ENCODE measurements around the gene CISTR. TPM values are rescaled to one million over a fixed set of nuclear protein-coding genes. Genes with fewer than 3 reads are reported as not detected.

CISTR gene
- total RNA-seq, 1 donor from 2014 or later: not detected

DNA sequence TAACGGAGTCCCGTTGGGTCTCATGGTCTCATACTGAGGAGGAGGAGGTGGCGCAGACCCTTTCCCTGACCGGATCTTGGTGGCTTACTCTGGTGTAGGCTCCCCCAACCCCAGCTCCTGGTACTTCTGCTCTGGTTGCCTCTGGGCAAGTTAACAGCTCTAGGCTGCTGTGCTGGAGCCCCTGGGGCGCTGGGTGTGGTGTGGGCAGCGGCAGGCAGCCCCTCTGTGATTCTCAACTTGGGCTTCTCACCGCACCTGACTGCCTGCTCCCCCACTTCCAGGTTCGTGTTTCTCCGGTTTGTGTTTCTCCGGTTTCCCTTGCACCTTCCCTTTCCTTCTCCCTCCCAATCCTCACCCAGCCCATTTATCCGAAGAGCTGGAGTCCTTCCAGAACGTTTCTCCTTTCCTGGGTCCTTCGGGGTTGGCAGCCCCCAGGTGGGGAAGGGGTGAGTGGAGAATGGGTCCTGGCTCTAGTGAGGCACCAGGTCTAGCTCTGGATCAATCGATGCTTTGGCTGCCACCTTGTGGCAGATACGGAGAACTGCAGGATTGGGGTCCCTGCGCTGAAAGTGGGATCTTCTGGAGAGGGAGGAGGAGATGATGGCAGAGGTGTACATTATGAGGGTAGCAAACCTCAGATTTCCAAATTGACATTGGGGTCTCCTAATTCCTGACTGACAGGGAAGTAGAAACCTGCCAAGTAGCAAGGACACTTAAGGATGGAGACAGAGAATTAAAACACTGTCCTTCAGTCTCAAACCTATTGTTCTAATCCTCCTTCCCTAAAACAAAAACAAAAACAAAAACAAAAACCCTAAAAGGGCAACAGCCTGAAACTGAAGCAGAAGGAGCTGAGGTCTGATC lies 8.3 kb downstream of the CISTR start:
- peak; percentile 76 for DNase-seq

DNA sequence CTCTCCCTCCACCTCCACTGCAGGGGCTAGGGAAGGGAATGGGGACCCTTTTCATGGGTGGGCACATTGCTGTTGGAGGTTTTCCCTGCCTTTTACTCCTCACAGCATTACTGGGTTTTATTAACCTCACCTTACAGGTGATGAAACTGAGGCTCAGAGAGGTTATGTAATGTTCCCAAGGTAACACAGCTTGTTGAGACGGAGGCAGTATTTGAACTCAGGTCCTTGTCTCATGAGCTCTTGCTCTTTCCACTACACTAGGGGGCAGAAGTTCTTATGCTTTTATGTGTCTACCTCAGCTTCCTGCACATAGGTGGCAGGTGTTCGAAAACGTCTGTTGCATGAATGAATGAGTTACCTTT lies 11.7 kb downstream of the CISTR start:
- DNase-seq: no peak

DNA sequence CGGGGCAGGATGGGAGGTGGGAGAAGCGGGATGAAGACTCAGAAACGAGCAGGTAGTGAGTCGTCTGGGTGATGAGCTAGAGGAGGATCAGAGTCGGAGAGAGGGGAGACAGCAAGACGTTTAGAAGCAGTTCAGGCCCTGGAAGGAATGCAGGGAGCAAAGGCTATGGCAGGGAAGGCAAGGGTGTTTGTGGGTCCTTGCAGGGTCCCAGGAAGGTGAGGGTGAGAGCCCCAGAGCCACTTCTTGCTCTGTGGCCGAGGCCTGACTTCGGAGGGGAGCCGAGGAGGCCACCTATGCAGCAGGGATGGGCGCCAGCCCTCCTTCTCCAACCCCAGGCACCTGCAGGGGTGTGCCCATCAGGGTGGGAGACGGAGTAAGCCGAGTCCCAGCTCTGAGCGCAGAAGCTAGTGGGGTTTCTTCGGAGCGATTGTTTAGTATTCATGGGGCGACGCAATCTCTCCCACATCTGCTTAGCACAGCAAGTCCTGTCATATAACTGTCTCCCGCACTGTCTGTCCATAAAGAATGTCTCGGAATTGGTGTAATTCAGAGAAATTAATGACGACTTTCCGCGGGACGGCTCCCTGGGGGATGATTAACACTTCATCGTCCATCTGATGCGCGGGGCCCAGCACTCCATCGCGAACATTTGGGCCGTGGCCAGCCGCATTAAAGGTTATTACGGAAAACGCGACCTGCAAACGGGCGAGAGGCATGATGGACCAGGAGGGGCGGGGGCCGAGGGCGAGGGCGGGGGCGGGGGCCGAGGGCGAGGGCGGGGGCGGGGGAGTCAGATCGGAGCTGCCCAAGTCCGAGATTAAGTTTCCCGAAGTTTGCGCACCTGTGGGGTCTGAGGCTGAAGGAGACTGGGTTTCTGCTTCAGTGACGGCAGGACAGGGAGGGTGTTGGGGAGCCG lies 12.3 kb downstream of the CISTR start:
- DNase-seq: no peak

DNA sequence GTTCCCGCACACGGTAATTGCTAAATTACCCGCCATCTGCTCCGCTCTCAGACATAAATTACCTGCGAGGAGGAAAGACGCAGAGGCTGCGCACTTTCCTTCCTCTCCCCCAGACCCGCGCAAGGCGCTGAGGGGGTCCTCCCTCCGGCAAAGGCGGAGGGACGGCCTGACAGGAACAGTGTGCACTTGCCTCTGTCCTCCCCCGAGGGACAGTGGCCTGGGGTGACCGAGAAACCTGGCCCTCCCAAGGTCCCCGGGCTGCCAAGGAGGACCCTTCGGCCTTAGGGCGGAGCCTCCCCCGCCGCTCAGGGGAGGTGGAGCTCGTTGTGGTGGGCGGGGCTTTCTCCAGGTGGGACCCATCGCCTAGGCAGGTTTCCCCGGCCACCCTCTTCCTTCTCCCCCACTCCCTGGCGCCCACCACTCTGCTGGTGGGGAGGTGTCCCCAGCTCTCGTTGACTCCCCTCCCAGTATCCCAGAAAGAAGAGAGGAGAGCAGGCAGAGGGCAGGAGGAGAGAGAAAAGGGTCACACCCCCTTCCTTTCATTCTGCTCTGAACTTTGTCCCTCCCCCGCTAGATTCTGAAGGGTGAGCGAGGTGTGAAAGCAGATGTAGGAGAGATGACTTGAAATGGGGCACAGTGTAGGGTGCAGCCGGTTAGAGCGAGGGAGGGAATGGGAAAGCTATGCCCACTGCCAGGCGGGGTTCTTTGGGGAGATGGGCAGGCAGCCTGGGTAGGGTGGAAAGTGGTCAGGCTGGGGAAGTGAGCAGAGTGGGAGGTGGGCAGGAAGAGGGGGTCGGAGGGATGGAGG lies 13.2 kb downstream of the CISTR start:
- no peak for DNase-seq

DNA sequence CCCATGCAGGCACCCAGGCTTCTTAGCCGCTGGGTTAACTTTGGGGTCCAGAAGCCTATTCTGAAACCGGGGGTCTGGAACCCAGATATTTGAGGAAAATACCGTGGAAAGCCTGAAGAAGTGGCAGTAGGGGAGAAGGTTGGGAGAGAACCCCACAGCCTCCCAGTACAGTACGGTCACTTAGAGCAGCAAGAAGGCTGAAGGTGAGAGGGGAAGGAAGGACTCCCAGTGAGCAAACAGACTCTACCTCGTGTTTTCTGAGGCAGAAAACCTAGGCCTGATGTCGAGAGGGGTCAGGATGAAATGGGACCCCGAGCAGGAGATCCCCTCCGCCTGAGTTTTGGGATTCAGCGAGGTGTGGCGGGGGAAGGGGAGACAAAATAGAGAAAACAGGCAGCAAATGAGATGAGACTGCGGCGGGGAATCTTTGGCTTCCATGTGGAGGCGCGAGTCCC lies 13.8 kb downstream of the CISTR start:
- DNase-seq: no peak

DNA sequence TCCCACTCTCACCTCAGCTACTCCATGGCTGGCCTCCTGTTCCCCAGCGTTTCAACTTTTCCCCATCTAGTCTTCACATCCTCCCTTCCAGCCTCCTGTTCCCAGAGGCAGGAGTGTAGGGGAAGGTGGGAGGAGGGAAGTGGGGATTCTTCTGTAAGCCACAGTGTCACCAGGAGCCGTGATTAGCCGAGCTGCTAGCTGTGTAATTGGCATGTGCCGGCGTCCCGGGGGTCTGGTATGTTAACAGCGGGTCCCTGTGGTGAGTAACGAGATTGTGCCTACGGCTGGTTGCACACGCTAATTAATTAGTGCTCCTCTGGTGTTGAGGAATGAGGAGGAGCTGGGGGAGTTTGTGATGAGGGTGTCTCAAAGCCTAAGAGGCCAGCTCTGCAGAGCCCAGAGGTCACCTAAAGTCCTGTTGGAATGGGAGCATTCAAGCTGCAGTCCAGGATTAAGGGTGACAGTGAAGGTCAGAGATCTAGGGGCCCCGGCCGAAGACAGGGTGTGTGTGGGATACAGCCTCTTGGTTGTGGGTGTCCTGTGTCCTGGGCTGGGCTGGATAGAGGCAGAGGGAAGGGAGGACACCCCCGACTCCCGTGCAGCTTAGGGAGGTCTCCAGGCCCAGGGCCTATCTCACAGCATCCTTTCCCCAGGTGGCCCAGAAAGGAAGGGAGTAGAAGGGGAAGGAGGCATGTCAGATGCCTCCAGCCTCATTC lies 14.5 kb downstream of the CISTR start:
- DNase-seq: no peak

DNA sequence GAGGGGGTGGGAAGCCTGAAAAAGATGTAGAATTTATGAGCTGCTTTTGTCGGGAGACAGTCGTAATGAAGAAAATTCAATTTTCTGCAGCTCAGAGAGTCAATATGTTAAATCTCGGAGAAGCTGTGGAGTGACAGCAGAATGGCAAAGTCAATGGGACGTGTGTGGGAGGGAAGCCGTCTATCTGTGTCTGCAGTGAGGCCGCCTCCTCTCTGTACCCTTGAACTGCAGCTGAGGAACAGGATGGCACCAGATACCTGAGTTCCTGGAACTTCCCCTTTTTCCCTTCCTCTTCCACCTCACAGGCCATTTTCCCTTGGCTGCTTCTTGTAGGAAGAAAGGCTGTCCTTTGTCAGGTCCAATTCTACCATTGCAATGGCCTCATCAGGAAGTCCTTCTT lies 15.2 kb downstream of the CISTR start:
- DNase-seq: no peak

DNA sequence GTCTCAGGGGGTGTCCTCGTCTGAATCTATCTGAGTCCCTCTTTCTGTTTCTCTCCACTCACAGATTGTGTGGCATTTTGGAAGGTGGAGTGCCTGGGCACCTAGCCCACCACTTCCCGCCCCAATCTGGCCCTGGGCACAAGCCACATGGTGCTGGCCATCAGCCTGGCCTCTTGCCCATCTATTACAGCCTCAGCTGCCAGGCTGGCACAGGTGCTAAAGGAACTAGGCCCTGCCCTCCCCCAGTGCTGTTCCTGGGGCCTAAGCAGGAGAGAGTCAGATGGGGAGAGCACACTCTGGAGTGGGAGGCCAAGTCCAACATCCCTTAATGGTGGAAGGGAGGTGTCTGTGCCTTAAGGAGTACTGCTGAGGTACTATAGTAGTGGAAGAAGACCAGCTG lies 16.2 kb downstream of the CISTR start:
- DNase-seq: no peak

DNA sequence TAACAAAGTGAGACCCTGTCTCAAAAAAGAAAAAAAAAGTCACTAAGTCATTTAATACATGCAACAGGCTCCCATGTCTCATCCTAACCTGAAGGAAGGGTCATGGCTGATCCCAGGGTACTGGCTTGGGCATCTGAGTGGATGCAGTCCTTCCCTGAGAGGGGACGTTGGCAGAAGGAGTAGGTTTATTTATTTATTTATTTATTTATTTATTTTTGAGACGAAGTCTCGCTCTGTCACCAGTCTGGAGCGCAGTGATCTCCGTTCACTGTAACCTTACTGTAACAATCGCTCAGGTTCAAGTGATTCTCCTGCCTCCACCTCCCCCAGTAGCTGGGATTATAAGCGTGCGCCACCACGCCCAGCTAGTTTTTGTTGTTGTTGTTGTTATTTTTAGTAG lies 17.4 kb downstream of the CISTR start:
- DNase-seq: no peak

DNA sequence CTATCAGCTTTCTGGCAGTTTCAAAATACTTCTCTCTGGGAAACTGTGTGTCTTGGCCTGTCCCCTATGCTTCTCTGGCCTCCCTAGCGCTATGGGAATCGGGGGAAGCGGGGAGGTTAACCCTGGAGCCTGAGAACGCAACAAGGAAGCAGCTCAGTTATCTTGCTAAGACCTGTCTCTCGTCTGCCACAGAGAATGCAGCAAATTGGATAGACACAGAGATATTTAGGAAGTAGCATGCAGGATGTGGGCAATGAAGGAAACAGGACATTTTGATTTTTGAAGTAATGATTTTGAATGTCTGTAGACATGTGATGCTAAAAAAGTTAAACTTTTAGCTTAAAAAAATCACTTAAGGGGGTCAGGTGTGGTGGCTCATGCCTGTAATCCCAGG lies 18.0 kb downstream of the CISTR start:
- no peak for DNase-seq

DNA sequence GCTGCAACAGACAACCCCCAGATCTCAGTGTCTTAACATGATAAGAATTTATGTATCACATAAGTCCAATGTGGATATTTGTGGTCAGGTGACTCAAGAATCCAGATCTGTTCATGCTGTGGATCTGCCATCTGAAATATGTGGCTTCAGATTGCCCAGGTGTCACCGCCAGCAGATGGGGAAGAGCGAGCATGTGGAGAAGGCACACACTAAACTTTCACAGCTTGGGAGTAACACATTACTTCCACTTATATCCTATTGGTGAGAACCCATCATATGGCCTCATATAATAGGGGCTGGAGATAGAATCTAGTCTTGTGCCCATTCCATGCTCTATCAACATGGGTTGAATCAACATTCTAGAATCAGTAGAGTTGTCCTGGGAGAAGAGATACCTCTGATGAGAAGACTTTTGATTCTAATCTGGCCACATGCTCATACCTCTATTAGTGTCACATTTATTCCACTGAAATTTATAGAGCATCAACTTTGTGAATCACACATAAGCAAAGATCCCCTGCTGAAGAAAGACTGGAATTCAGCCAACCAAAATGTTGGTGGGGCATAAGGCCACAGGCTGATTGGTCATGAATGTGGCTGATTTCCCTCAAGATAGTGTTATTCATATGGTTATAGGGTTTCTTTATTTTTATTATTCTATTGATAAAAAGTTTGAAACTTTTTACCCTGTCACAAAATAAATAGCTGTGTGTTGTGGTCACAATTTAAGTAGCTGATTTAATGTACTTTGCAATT lies 18.6 kb downstream of the CISTR start:
- peak; percentile 23 for DNase-seq

DNA sequence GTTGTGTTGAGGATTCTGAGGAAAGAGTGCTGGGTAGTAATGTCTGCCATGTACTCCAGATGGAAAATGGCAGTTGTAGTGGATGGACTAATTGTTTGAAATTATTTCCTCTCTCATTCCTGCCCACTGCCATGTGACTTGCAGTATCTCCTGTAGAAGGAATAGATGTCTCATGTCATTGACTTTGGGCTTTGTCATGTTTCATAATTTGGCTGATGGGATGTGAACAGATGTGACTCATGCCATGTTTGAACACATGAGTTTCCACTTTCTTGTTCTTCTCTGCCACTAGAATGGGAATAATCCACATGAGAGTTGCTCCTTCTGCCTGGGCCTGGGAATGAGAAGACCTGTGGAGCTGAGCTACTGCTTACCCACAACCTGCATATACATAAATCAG lies 22.1 kb downstream of the CISTR start:
- DNase-seq: no peak

DNA sequence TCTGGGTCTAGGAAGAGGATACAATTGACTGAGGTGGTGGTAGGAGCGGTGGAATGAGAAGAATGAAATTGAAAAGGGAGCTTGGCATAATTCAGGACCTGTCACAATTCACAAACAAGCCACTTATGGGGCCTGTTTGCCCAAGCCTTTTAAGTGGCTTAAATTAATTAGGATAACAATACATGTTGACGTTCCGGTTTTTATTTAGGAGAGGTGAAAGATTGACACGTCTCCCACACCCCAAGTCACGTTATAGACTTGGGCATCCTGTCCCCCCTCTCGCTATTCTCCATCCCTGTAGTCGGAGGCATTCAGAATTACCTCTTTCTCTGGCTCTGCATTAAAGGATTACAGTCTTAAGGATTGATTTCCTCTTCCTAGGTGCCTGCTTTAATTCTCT lies 23.6 kb downstream of the CISTR start:
- DNase-seq: no peak

DNA sequence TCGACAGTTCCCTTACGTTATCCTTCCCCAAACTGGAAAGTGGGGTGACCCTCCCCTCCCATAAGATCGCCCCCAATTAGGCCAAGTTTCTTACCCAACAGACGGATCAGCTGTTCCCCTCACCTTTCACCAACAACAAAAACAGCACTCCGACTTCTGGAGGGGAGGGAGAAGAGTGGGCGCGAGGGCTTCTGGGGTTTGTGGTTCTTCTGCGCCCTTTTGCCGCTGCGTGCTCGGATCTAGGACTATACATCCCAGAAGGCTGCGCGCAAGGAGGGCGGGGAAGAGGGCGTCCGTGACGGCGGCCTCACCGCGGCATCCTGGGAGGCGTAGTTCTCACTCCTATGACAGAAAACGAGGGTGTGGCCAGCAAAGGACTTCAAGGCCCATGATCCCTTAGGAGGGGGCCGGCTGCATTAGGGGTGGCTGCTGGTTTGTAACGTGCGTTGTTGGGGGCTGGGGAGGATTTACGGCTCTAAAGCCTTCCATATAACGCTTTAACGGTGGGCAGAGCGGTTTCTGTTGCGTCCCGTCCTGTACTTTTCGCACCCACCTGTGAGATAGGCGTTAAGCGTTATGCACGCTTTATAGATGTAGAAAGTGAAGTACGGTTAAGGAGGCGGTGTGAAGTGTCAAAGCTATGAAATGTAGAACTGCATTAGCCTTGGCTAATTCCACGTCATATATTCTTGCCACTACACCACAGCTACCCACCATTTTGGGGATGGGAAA lies 24.3 kb downstream of the CISTR start, which contains the start of gene CALCOCO1:
Gene CALCOCO1 (minus strand): TSS at position 143 of the 732 bp plus-strand sequence. CDS start 2,210 bp downstream, outside the sequence.
- peak; percentile 98 for DNase-seq

DNA sequence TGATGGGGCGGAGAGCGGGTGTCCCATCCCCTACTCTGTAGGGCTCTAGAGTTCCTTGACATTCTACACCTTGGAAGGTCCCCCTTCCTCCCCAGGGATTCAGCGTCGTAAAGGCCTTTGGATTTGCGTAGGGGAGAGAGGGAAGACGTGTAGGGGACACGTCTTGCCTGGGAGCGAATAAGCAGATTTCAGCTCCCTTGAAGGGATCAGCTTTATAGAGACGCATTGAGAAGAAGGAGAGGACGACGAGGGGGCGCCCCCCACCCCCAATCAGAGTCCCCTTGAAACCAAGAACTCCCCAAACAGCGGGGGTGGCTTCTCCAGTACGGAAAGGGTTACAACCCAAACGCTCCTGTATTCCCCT lies 24.9 kb downstream of the CISTR start:
- DNase-seq: peak; percentile 50

DNA sequence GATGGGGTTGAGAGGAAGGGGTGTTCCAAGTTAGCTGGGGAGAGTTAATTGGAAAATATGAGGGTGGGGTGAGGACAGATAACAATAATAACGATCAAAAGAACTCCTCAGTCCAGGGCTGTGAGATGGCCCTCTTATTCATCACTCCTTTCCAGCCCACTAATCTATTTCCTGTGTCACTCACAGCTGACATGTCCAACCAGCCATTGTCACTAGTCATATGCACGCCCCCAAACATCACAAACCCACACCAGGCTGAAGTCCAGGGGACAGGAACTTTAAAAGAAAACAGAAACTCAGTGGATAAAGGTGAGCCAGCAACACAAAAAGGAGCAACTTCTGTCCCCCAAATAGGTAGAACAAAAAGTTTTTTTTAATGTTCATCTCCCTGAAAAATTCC lies 25.4 kb downstream of the CISTR start:
- peak; percentile 18 for DNase-seq

DNA sequence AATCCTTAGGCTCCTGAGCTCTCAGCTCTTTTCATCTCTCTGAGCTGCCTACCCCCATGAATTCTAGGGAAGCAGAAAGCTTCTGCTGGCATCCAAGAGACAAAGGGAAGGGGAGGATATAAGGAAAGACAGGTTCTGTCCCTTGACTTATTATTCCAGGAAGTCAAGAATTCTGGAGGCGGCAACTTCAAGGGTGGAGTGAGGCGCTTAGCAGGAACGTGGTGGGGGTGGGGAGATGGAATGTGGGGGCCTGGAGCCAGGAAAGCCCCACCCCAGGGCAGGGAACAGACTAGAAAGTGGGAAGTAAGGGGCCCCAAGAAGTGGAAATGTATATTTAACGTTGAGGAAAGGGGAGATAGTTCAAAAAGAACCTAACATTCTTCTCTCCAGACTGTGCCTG lies 26.0 kb downstream of the CISTR start:
- DNase-seq: no peak

DNA sequence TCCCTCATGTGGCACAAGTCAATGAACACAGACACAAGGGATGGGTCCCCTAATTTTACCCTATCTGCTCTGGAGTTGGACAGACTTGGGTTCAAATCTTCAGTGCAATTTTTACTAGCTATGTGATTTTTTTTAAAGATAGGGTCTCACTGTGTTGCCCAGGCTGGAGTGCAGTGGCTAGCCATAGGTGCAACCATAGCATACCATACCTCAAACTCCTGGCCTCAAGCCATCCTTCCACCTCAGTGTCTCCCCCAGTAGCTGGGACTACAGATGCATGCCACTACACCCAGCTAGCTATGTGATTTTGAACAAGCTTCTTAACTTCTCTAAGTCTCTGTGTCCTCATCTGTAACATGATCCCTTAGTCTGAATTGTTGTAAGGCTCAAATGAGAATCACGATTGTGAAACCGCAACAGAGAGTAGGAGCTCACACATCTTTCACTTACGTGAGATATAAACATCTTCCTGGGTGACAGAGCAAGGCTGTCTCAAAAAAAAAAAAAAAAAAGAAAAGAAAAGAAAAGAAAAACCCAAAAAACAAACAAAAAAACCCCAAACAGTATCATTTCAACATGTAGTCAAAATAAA lies 29.2 kb downstream of the CISTR start:
- DNase-seq: no peak

DNA sequence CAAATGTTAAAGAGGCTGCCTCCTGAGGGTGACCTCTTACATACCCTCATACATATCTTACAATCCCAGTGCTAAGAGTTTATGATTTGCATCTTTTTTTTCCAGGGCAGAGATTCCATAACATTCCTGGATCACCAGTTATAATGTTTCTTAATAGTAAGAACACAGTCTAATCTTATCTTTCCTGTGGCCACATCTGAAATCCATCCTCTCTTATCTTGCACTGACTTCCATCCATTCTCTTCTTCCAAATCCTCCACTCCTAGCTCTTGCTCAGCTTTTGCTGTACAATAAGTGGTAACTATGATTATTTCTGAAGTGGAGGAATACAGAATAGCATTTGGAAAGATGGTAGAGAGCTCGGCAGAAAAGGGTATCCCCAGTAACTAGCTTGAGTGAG lies 30.8 kb downstream of the CISTR start:
- DNase-seq: no peak

DNA sequence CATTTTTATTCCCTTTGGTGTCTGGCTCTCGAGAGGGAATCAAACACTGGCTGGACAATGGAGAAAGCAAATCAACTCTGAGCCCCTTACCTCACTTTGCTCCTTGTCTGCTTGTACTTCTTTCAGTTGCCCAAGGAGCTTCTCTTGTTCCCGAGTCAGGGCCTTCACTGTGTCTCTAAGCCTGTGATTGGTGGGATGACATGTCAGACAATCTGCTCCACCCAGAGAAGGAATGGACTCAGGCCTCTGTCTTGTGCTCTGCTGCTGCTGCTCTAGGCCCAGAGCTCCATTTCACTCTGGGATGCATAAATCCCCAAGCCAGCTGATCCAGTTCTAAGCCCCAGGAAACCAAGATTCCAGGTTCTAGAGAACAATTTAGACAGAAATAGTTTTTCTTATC lies 32.1 kb downstream of the CISTR start:
- DNase-seq: no peak
